Stomach (tissue), 4 donors: ENCODE results near the gene PPM1F.

Experiments
- CTCF ChIP-seq, 7 experiments: fragments of 450-650 bp in 4 of 7; fragments of 200-600 bp in 3 of 7; sonication (generic) in 3 of 7; IDR thresholded peaks; one replicate each; pipeline ENCODE4 v1.5.1; 2016 to 2019; ENCODE audit warnings: antibody characterized with exemption in 7 of 7, control low read depth in 2 of 7, mild to moderate bottlenecking in 1 of 7
- EP300 ChIP-seq: sonication (generic); formaldehyde crosslinking; IDR thresholded peaks from one replicate; pipeline ENCODE4 v1.6.1; 2017; ENCODE audit warnings: antibody characterized with exemption
- POLR2A ChIP-seq, 4 donors: fragments of 450-650 bp; IDR thresholded peaks; one replicate each; pipeline ENCODE4 v1.6.1; 2016; ENCODE audit warnings: antibody characterized with exemption in 4 of 4, control low read depth in 2 of 4, mild to moderate bottlenecking in 1 of 4, moderate library complexity in 1 of 4
- POLR2AphosphoS5 ChIP-seq, 3 donors: sonication (generic); formaldehyde crosslinking; IDR thresholded peaks; one replicate each; pipeline ENCODE4 v1.6.1; 2016; ENCODE audit warnings: antibody characterized with exemption in 3 of 3

GRCh38 chr22:21996175-21996720 is 43.6 kb upstream of the PPM1F start:
- TF ChIP-seq CTCF (IDR thresholded peaks at IDR 0.05) (no peak), POLR2A (IDR thresholded peaks at IDR 0.05) (no peak), EP300 (no peak), POLR2AphosphoS5 (IDR thresholded peaks at IDR 0.05) (no peak)
